SU-DHL-6 (cell line): Measurements from ENCODE around the gene RAMACL.

Source experiments
- CTCF ChIP-seq: fragments of 200-600 bp; sonication (generic); IDR thresholded peaks from one replicate; pipeline ENCODE4 v1.5.1; 2017; ENCODE audit warnings: antibody characterized with exemption, mild to moderate bottlenecking, low read length, moderate library complexity; ENCODE audit not compliant: insufficient read depth, poor library complexity, severe bottlenecking
- EZH2phosphoT487 ChIP-seq: fragments of 200-600 bp; sonication (generic), shearing (Covaris generic); conservative IDR thresholded peaks from 2 replicates; pipeline ENCODE4 v1.6.1; 2018; ENCODE audit warnings: mild to moderate bottlenecking, antibody characterized with exemption, low read length, moderate library complexity, mixed read lengths

GRCh38 chr6:166600931-166601330 lies 14.5 kb upstream of the RAMACL start:
- TF ChIP-seq EZH2phosphoT487 (no peak), CTCF (no peak)
